ENCODE data around the gene BMERB1. TPM values are rescaled to one million over a fixed set of nuclear protein-coding genes. Genes with fewer than 3 reads are reported as not detected.
A peak's percentile ranks its signal among the peaks of the same experiment; 100 is the strongest.
"Not testable (repeated sequence)": the region's sequence is repeated elsewhere in the genome, so short reads cannot be mapped to it uniquely, and the experiment has no call there.

BMERB1 gene
- total and polyA plus RNA-seq, 3 experiments from 2014 or later: 4.8 to 13.6 (median 13.1) TPM

DNA sequence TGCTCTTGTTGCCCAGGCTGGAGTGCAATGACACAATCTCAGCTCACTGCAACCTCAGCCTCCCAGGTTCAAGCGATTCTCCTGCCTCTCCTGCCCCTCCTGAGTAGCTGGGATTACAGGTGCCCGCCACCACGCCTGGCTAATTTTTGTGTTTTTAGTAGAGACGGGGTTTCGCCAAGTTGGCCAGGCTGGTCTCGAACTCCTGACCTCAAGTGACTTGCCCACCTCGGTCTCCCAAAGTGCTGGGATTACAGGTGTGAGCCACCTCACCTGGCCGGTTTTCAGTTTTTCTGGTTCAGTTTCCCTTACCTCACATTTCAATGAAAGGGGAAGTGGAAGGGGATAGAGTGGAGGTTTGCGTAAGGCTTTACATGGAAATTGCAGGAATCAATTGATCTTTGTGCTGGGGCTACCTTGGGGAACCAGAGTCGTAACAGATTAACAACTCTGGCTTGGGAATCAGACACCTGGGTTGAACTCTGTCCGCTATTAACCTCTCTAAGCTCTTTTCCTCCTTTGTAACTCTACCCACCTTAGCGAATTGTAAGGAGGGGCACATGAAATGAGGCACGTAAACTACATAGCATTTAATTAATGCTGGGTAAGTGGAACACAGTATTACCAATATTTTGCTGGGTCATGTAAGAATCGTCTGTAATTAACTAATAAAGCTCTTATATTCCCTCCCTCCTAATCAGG, 35.6 kb upstream of the BMERB1 start:
- H3K4me3 ChIP-seq (ENCODE audit: low read length): no peak overlapping the region
- H3K27me3 Mint-ChIP-seq: peaks cover 19 to 21% of the 10 kb centered on the region in 2 donors
- no peak overlapping the region for H3K4me3 Mint-ChIP-seq
- no peak overlapping the region for H3K27ac Mint-ChIP-seq
- no peaks in the 10 kb centered on the region for H3K36me3 ChIP-seq (ENCODE audit: insufficient read depth, low read length)
- H3K9me3 ChIP-seq (ENCODE audit: low read length): no peaks in the 10 kb centered on the region
- no peaks in the 10 kb centered on the region for H3K4me1 ChIP-seq (ENCODE audit: insufficient read depth, low read length)
- no peaks in the 10 kb centered on the region for H3K27me3 ChIP-seq (ENCODE audit: insufficient read depth, low read length, poor library complexity, severe bottlenecking)
- H3K27ac ChIP-seq (ENCODE audit: low read depth, low read length): no peak overlapping the region
- POLR2A ChIA-PET: no interaction called here
- peaks cover 0 to 3% (median 0%) of the 10 kb centered on the region in 5 donors for H3K9me3 Mint-ChIP-seq
- no peaks in the 10 kb centered on the region for H3K36me3 Mint-ChIP-seq
- CTCF ChIA-PET: no interaction called here
- peaks cover 0 to 1% (median 0%) of the 10 kb centered on the region in 3 donors for H3K4me1 Mint-ChIP-seq
- no peak for DNase-seq

DNA sequence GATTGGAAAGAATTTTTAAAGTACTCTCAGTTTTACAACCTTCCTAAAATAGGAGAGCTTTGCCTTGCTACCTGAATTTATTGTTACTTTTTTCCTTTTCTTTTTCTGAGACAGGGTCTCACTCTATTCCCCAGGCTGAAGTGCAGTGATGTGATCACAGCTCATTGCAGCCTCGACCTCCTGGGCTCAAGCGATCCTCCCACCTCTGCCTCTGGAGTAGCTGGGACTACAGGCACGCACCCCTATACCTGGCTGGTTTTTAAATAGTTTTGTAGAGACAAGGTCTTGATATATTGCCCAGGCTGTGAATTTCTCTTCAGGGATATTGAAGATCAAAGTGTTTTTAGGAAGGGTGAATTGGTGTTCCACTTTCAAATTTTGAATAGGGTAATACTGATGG, 35.1 kb upstream of the BMERB1 start:
- no peaks in the 10 kb centered on the region for H3K4me1 ChIP-seq (ENCODE audit: insufficient read depth, low read length)
- no peaks in the 10 kb centered on the region for H3K9me3 ChIP-seq (ENCODE audit: low read length)
- Mint-ChIP-seq H3K27me3 (peaks cover 19 to 20% of the 10 kb centered on the region in 2 donors), H3K4me1 (peaks cover 0 to 1% (median 0%) of the 10 kb centered on the region in 3 donors), H3K36me3 (no peaks in the 10 kb centered on the region), H3K4me3 (no peak overlapping the region), H3K9me3 (peaks cover 0 to 3% (median 0%) of the 10 kb centered on the region in 5 donors), H3K27ac (no peak overlapping the region)
- no peak overlapping the region for H3K27ac ChIP-seq (ENCODE audit: low read depth, low read length)
- H3K36me3 ChIP-seq (ENCODE audit: insufficient read depth, low read length): no peaks in the 10 kb centered on the region
- CTCF ChIA-PET: no interaction called here
- DNase-seq: no peak
- H3K4me3 ChIP-seq (ENCODE audit: low read length): no peak overlapping the region
- POLR2A ChIA-PET: no interaction called here
- H3K27me3 ChIP-seq (ENCODE audit: insufficient read depth, low read length, poor library complexity, severe bottlenecking): no peaks in the 10 kb centered on the region

DNA sequence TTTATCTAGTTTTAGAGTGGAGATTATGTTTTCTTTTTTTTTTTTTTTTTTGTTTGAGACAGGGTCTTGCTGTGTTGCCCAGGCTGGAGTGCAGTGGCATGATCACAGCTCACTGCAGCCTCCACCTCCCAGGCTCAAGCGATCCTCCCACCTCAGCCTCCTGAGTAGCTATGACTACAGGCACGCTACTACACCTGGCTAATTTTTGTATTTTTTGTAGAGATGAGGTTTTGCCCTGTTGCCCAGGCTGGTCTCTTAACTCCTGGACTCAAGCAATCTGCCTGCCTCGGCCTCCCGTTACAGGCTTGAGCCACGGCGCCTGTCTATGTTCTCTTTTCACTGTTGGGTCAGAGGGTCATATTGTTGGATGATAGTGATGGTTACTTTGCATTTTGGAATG, 34.1 kb upstream of the BMERB1 start:
- H3K36me3 ChIP-seq (ENCODE audit: insufficient read depth, low read length); H3K36me3 Mint-ChIP-seq; H3K4me3 Mint-ChIP-seq; POLR2A ChIA-PET; H3K27me3 ChIP-seq (ENCODE audit: insufficient read depth, low read length, poor library complexity, severe bottlenecking); H3K4me1 Mint-ChIP-seq; H3K27ac ChIP-seq (ENCODE audit: low read depth, low read length); H3K4me1 ChIP-seq (ENCODE audit: insufficient read depth, low read length); H3K27ac Mint-ChIP-seq; H3K9me3 Mint-ChIP-seq; H3K4me3 ChIP-seq (ENCODE audit: low read length); H3K9me3 ChIP-seq (ENCODE audit: low read length); CTCF ChIA-PET; DNase-seq: not testable (repeated sequence)
- peaks cover 14 to 18% of the 10 kb centered on the region in 2 donors for H3K27me3 Mint-ChIP-seq

DNA sequence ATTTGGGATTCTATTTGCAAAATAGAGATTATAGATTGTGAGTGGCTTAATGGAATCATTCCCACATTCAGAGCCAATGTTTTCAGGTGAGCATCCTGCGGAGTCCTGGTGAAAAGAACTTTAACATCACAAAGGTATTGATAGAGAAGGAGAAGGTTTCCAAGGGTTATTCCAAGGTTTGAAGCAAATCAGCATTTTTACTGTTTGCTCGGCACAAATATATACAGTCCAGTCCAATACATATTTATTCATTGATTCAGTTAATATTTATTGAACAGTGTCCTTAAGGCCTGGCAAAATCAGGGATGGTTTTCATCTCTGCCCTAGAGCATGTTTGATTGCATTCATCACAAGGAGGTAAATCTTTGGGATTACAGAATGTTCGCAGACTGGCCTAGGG, 32.4 kb upstream of the BMERB1 start:
- Mint-ChIP-seq H3K36me3 (no peaks in the 10 kb centered on the region), H3K4me3 (no peak overlapping the region), H3K27me3 (peaks cover 7 to 18% of the 10 kb centered on the region in 2 donors), H3K9me3 (no peaks in the 10 kb centered on the region), H3K4me1 (no peaks in the 10 kb centered on the region), H3K27ac (no peak overlapping the region)
- ChIA-PET CTCF (no interaction called here), POLR2A (no interaction called here)
- no peak for DNase-seq
- Histone ChIP-seq H3K36me3 (ENCODE audit: insufficient read depth, low read length) (no peaks in the 10 kb centered on the region), H3K4me3 (ENCODE audit: low read length) (no peak overlapping the region), H3K27ac (ENCODE audit: low read depth, low read length) (no peak overlapping the region), H3K4me1 (ENCODE audit: insufficient read depth, low read length) (no peaks in the 10 kb centered on the region), H3K9me3 (ENCODE audit: low read length) (no peaks in the 10 kb centered on the region), H3K27me3 (ENCODE audit: insufficient read depth, low read length, poor library complexity, severe bottlenecking) (no peaks in the 10 kb centered on the region)

DNA sequence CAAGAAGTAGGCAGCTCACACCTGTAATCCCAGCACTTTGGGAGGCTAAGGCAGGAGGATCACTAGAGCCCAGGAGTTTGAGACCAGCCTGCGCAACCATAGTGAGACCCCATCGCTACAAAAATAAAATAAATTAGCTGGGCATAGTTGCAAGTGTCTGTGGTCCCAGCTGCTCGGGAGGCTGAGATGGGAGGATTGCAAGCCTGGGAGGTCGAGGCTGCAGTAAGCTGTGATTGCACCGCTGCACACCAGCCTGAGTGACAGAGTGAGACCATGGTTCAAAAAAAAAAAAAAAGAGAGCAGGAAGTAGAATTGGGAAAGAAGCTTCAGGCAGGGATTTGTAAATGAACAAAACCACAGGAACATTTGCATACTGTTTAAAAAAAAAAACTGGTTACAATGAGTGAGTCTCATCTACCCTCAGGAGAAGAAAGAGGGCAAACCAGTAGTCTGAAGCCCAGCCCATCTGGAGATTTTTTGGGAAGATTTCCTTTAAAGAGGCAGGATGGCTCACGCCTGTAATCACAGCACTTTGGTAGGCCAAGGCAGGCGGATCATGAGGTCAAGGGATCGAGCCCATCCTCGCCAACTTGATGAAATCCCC, 30.9 kb upstream of the BMERB1 start:
- Histone ChIP-seq H3K27ac (ENCODE audit: low read depth, low read length) (no peak overlapping the region), H3K36me3 (ENCODE audit: insufficient read depth, low read length) (no peaks in the 10 kb centered on the region), H3K4me1 (ENCODE audit: insufficient read depth, low read length) (no peaks in the 10 kb centered on the region), H3K27me3 (ENCODE audit: insufficient read depth, low read length, poor library complexity, severe bottlenecking) (no peaks in the 10 kb centered on the region), H3K9me3 (ENCODE audit: low read length) (no peaks in the 10 kb centered on the region), H3K4me3 (ENCODE audit: low read length) (no peak overlapping the region)
- peaks cover 3 to 11% of the 10 kb centered on the region in 2 donors for H3K27me3 Mint-ChIP-seq
- POLR2A ChIA-PET: no interaction called here
- no peaks in the 10 kb centered on the region for H3K4me1 Mint-ChIP-seq
- CTCF ChIA-PET: interaction anchor here (0.9 kb wide), 1 partner anchor 24 kb away, joined by 3 read pairs; no protein-coding TSS in a partner anchor
- H3K4me3 Mint-ChIP-seq: no peak overlapping the region
- no peaks in the 10 kb centered on the region for H3K36me3 Mint-ChIP-seq
- H3K9me3 Mint-ChIP-seq: no peaks in the 10 kb centered on the region
- no peak for DNase-seq
- H3K27ac Mint-ChIP-seq: no peak overlapping the region

DNA sequence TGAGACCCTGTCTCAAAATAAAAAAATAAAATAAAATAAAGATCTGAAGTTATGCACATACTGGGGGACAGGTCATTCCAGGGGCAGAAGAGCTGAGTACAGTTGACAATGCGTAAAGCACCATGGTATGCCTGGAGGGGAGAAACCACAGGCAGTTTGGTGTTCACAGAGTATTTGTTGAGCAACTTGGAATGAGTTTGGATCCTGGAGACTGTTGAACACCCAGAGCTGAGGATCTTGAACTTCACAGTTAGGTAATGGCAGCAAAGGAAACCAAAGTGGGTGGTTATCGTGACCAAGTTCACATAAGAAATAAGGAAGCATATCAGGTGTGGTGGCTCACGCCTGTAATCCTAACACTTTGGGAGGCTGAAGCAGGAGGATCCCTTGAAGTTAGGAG, 30.3 kb upstream of the BMERB1 start:
- DNase-seq; H3K9me3 ChIP-seq (ENCODE audit: low read length); H3K4me3 ChIP-seq (ENCODE audit: low read length); H3K4me3 Mint-ChIP-seq; H3K27ac ChIP-seq (ENCODE audit: low read depth, low read length); H3K27me3 Mint-ChIP-seq; H3K27me3 ChIP-seq (ENCODE audit: insufficient read depth, low read length, poor library complexity, severe bottlenecking); POLR2A ChIA-PET; H3K9me3 Mint-ChIP-seq; H3K36me3 Mint-ChIP-seq; H3K4me1 ChIP-seq (ENCODE audit: insufficient read depth, low read length); H3K36me3 ChIP-seq (ENCODE audit: insufficient read depth, low read length); H3K4me1 Mint-ChIP-seq: not testable (repeated sequence)
- peak overlapping the region in 1 of 8 donors; percentile 91 for H3K27ac Mint-ChIP-seq
- CTCF ChIA-PET: interaction anchor here (0.9 kb wide), 1 partner anchor 24 kb away, joined by 3 read pairs; no protein-coding TSS in a partner anchor

DNA sequence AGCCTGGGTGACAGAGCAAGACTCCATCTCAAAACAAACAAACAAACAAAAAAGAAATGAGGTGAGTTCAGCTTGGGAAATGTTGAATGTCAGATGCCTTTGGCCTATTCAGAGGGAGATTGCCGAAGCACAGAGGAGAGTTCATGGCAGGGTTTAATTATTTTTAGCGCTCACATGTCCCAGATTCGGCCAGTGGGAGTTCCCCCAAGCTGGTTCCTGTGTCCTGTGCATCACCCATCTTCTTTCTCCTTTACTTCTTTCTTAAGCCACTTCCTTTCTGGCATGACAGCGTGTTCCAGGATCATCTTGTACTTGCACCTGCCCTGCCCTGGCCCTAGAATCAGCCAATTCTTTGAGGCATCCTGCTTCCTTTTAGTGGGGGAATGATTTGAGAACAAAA, 29.6 kb upstream of the BMERB1 start:
- POLR2A ChIA-PET: no interaction called here
- H3K9me3 ChIP-seq (ENCODE audit: low read length): no peaks in the 10 kb centered on the region
- no peaks in the 10 kb centered on the region for H3K4me1 ChIP-seq (ENCODE audit: insufficient read depth, low read length)
- Mint-ChIP-seq H3K4me1 (no peaks in the 10 kb centered on the region), H3K4me3 (no peak overlapping the region), H3K27ac (no peak overlapping the region), H3K9me3 (no peaks in the 10 kb centered on the region), H3K27me3 (peaks cover 0 to 10% of the 10 kb centered on the region in 2 donors), H3K36me3 (no peaks in the 10 kb centered on the region)
- no peaks in the 10 kb centered on the region for H3K27me3 ChIP-seq (ENCODE audit: insufficient read depth, low read length, poor library complexity, severe bottlenecking)
- H3K4me3 ChIP-seq (ENCODE audit: low read length): no peak overlapping the region
- H3K36me3 ChIP-seq (ENCODE audit: insufficient read depth, low read length): no peaks in the 10 kb centered on the region
- CTCF ChIA-PET: no interaction called here
- no peak for DNase-seq
- no peak overlapping the region for H3K27ac ChIP-seq (ENCODE audit: low read depth, low read length)

DNA sequence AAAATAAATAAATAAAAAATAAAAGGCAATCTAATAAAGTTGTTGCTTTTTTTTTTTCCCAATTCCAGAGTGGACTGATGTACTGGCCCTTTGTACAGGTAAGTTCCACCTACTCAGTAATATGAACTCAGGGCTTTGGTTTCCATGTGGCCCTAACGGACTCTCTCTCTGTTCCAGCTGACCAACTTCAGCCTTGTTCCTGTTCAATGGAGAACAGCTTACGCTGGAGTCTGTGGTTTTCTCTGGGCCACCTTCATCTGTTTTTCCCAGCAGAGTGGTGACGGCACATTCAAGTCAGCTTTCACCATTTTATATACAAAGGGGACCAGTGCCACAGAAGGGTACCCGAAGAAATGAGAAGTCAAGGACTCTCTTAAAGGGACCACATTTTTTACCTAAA, 26.6 kb upstream of the BMERB1 start:
- peak overlapping the region in 1 of 8 donors; percentile 25 for H3K27ac Mint-ChIP-seq
- H3K4me1 ChIP-seq (ENCODE audit: insufficient read depth, low read length); CTCF ChIA-PET; POLR2A ChIA-PET; H3K27ac ChIP-seq (ENCODE audit: low read depth, low read length); H3K27me3 ChIP-seq (ENCODE audit: insufficient read depth, low read length, poor library complexity, severe bottlenecking); H3K36me3 ChIP-seq (ENCODE audit: insufficient read depth, low read length); H3K9me3 ChIP-seq (ENCODE audit: low read length); H3K4me3 ChIP-seq (ENCODE audit: low read length); H3K4me1 Mint-ChIP-seq; H3K4me3 Mint-ChIP-seq; H3K9me3 Mint-ChIP-seq; H3K27me3 Mint-ChIP-seq; DNase-seq; H3K36me3 Mint-ChIP-seq: not testable (repeated sequence)
